SU-DHL-6 (cell line): Measurements from ENCODE around the gene MITF.

Experiments
- H2AFZ ChIP-seq: fragments of 200-600 bp; sonication (generic); 2 replicates; pipeline ENCODE4 v1.6.1; 2014; ENCODE audit warnings: low read depth, mild to moderate bottlenecking, moderate library complexity, mixed read lengths, antibody characterized with exemption, low read length; ENCODE audit not compliant: severe bottlenecking
- H3F3A ChIP-seq: fragments of 200-600 bp; shearing (Covaris generic); 2 replicates; pipeline ENCODE4 v1.6.0; 2016; ENCODE audit warnings: antibody characterized with exemption, mild to moderate bottlenecking; ENCODE audit not compliant: insufficient read depth
- H3K27ac ChIP-seq: fragments of 200-600 bp; sonication (generic); 2 replicates; pipeline ENCODE4 v1.5.1; 2016; ENCODE audit warnings: low read depth, mild to moderate bottlenecking, low read length, moderate library complexity, mixed read lengths
- H3K27me3 ChIP-seq: fragments of 200-600 bp; sonication (generic), shearing (Covaris generic); 2 replicates; pipeline ENCODE4 v1.6.0; 2014; ENCODE audit warnings: mild to moderate bottlenecking, low read length
- H3K36me3 ChIP-seq: fragments of 200-600 bp; sonication (generic); 2 replicates; pipeline ENCODE4 v1.6.1; 2014; ENCODE audit warnings: mild to moderate bottlenecking, low read length, mixed read lengths
- H3K4me2 ChIP-seq: fragments of 300-600, 200-600 bp; shearing (Covaris generic), sonication (generic); 2 replicates; pipeline ENCODE4 v1.6.0; 2014; ENCODE audit warnings: low read length, low read depth, mild to moderate bottlenecking; ENCODE audit not compliant: poor library complexity, severe bottlenecking
- H3K4me3 ChIP-seq: fragments of 200-600 bp; sonication (generic); 2 replicates; pipeline ENCODE4 v1.5.1; 2014; ENCODE audit warnings: antibody characterized with exemption, low read length, mild to moderate bottlenecking, mixed read lengths; ENCODE audit not compliant: insufficient read depth, poor library complexity, severe bottlenecking
- H3K79me2 ChIP-seq: fragments of 200-600 bp; sonication (generic); 2 replicates; pipeline ENCODE4 v1.6.1; 2014; ENCODE audit warnings: mild to moderate bottlenecking, low read length, moderate library complexity; ENCODE audit not compliant: insufficient read depth
- H3K9ac ChIP-seq: fragments of 200-600 bp; sonication (generic); 2 replicates; pipeline ENCODE4 v1.7.0; 2014; ENCODE audit warnings: mild to moderate bottlenecking, low read length
- H3K9me2 ChIP-seq: fragments of 200-600 bp; sonication (generic); replicated peaks from 2 replicates; pipeline ENCODE4 v1.6.1; 2014; ENCODE audit warnings: low read length; ENCODE audit not compliant: insufficient read depth
- H3K9me3 ChIP-seq: fragments of 200-600 bp; sonication (generic); 2 replicates; pipeline ENCODE4 v1.6.1; 2014; ENCODE audit warnings: low read length, mixed read lengths; ENCODE audit not compliant: insufficient read depth
- H4K20me1 ChIP-seq: fragments of 200-600 bp; sonication (generic); 2 replicates; pipeline ENCODE4 v1.6.1; 2014; ENCODE audit warnings: low read depth, mild to moderate bottlenecking, antibody characterized with exemption, low read length, moderate library complexity, mixed read lengths
- EZH2phosphoT487 ChIP-seq: fragments of 200-600 bp; sonication (generic), shearing (Covaris generic); conservative IDR thresholded peaks from 2 replicates; pipeline ENCODE4 v1.6.1; 2018; ENCODE audit warnings: mild to moderate bottlenecking, antibody characterized with exemption, low read length, moderate library complexity, mixed read lengths
- TF ChIP-seq, protein P1 (sequence below): fragments of 200-600 bp; sonication (generic); IDR thresholded peaks from one replicate; pipeline ENCODE4 v1.5.1; 2017; ENCODE audit warnings: antibody characterized with exemption, mild to moderate bottlenecking, low read length, moderate library complexity; ENCODE audit not compliant: insufficient read depth, poor library complexity, severe bottlenecking

Gene MITF

DNA sequence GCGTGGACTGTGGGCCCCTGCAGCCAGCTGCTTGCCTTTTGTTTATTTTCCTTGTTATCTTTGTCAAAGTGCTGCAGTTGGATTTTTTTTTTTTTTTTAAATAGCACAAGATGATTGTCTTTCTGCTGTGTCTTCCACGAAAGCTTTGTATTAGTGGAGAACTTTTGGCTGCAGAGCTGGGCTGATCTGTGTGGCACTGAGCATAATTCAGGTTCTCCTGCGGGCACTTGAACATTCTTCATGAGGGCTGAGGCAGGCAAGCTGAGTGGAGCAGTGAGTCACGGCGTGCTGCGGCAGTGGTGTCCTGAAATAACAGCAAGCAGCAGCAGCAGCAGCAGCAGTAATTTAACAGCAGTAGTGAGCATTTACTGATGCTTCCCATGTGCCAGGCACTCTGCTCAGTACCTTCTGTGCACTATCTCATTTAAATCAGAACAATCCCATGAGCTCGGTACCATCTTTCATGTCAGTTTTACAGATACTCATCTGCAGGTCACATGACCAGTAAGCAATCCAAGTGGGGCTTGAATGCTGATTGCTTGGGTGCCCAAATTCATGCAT, 45.8 kb downstream of the MITF start:
- Histone ChIP-seq H3K4me2 (no peak overlapping the region), H3K9me2 (no peaks in the 10 kb centered on the region), H3F3A (no peaks in the 10 kb centered on the region), H3K27ac (no peak overlapping the region), H3K79me2 (no peaks in the 10 kb centered on the region), H3K9ac (no peak overlapping the region), H4K20me1 (no peaks in the 10 kb centered on the region), H3K27me3 (no peaks in the 10 kb centered on the region), H3K9me3 (no peaks in the 10 kb centered on the region), H3K4me3 (no peak overlapping the region), H2AFZ (no peak overlapping the region), H3K36me3 (no peaks in the 10 kb centered on the region)
- TF ChIP-seq, protein P1, sequence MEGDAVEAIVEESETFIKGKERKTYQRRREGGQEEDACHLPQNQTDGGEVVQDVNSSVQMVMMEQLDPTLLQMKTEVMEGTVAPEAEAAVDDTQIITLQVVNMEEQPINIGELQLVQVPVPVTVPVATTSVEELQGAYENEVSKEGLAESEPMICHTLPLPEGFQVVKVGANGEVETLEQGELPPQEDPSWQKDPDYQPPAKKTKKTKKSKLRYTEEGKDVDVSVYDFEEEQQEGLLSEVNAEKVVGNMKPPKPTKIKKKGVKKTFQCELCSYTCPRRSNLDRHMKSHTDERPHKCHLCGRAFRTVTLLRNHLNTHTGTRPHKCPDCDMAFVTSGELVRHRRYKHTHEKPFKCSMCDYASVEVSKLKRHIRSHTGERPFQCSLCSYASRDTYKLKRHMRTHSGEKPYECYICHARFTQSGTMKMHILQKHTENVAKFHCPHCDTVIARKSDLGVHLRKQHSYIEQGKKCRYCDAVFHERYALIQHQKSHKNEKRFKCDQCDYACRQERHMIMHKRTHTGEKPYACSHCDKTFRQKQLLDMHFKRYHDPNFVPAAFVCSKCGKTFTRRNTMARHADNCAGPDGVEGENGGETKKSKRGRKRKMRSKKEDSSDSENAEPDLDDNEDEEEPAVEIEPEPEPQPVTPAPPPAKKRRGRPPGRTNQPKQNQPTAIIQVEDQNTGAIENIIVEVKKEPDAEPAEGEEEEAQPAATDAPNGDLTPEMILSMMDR = no peak
- TF ChIP-seq EZH2phosphoT487 = no peak

DNA sequence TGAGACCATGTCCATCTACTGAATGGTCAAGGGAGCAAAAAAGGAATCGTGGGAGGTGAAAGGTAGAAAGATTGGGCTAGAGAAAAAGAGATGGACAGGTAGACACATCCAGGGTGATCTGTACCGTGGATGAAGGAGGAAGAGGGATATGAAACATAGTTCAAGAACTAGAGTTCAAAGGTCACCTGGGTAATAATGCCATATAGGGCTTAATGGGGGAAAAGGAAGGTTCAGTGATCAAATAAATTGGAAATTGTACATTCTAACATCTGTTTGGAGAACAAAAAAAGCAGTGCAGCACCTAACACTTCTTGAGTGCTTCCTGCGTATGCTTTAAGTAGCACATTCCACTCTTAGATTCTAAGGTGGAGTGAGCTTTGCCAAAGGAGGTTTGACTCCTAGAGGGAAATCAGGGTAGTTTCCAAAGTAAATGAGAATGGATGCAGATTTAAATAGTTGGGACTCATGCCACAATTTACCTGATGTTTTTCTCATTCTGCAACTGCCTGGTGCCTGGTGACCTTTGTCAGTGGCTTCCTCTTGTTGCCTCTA, 46.6 kb downstream of the MITF start:
- no peak overlapping the region for H3K9ac ChIP-seq

DNA sequence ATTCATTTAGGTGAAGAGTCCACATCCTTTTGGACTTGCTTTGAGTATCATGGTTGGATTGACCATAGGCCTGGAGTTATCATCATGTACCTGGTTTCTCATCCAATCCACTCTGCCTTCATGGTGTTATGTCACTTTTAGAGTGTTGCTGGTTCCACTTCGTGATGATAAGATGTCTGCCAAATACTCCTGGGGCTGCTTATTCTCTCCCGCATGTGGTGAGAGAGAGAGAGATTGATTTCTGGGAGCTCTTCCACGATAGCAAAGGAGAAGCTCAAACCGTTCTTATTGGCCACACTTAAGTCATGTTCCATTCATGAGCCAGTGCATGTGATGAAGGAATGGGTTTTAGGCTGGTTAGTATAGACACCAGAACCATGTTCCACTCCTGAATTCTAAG, 47.6 kb downstream of the MITF start:
- Histone ChIP-seq H3K27ac (no peak overlapping the region), H4K20me1 (no peaks in the 10 kb centered on the region), H3K9me3 (no peaks in the 10 kb centered on the region), H3K9me2 (no peaks in the 10 kb centered on the region), H3K4me3 (no peak overlapping the region), H3K27me3 (no peaks in the 10 kb centered on the region), H3K36me3 (no peaks in the 10 kb centered on the region), H3K4me2 (no peak overlapping the region), H3K79me2 (no peaks in the 10 kb centered on the region), H2AFZ (no peak overlapping the region), H3K9ac (no peak overlapping the region), H3F3A (no peaks in the 10 kb centered on the region)
- TF ChIP-seq EZH2phosphoT487 = no peak
- TF ChIP-seq, protein P1 = no peak

More for the DNA sequence above, 46.6 kb downstream of the MITF start:
- no peak overlapping the region for H3K4me2 ChIP-seq
- no peak overlapping the region for H3K27ac ChIP-seq
- TF ChIP-seq, protein P1 = no peak
- no peak for TF ChIP-seq EZH2phosphoT487
- H2AFZ ChIP-seq = no peak overlapping the region
- H4K20me1 ChIP-seq = no peaks in the 10 kb centered on the region
- H3K36me3 ChIP-seq = no peaks in the 10 kb centered on the region
- no peaks in the 10 kb centered on the region for H3K27me3 ChIP-seq
- H3K9me3 ChIP-seq = no peaks in the 10 kb centered on the region
- H3K79me2 ChIP-seq = no peaks in the 10 kb centered on the region
- no peaks in the 10 kb centered on the region for H3F3A ChIP-seq
- H3K9me2 ChIP-seq = no peaks in the 10 kb centered on the region
- no peak overlapping the region for H3K4me3 ChIP-seq
